Measurements from ENCODE around the gene ABR. TPM values are rescaled to one million over a fixed set of nuclear protein-coding genes. Genes with fewer than 3 reads are reported as not detected.

The ABR gene
- total and polyA plus RNA-seq, 2 of the 13 experiments (the other 11 are each of a cell fraction or from before 2014, with no cell fraction given), result 12.4 to 40.4 TPM

- no peak for TF ChIP-seq GLMP (CRISPR knock-in tag; IDR thresholded peaks at IDR 0.05; ENCODE audit: borderline replicate concordance)
- TF ChIP-seq ZFP62 (CRISPR knock-in tag; IDR thresholded peaks at IDR 0.05), result no peak
- TF ChIP-seq GMEB1 (CRISPR knock-in tag; IDR thresholded peaks at IDR 0.05; ENCODE audit: borderline replicate concordance), result no peak
- TF ChIP-seq ZNF441 (CRISPR knock-in tag; IDR thresholded peaks at IDR 0.05; ENCODE audit: borderline replicate concordance), result no peak
- TF ChIP-seq PHB2 (IDR thresholded peaks at IDR 0.05; ENCODE audit: partially characterized antibody), result no peak
- TF ChIP-seq ZNF574 (CRISPR knock-in tag; IDR thresholded peaks at IDR 0.05), result no peak
These were observed 29.2 kb upstream of the ABR start (continued) for GRCh38 chr17:1208966-1209365.
